HepG2 (cell line): ENCODE results near the gene EVA1C. TPM values are rescaled to one million over a fixed set of nuclear protein-coding genes. Genes with fewer than 3 reads are reported as not detected.
A peak's percentile ranks its signal among the peaks of the same experiment; 100 is the strongest.

ENCODE experiments used
- IRF2 ChIP-seq: IDR thresholded peaks from 2 replicates; pipeline ENCODE4 v1.6.1; 2018; ENCODE audit warnings: missing genetic modification reagents, missing compliant biosample characterization
- MED13 ChIP-seq: sonication (generic); formaldehyde crosslinking; IDR thresholded peaks from 2 replicates; pipeline ENCODE4 v1.5.0; 2020; ENCODE audit warnings: missing genetic modification reagents
- THYN1 ChIP-seq: sonication (generic); formaldehyde crosslinking; IDR thresholded peaks from 2 replicates; pipeline ENCODE4 v1.8.1; 2023; ENCODE audit warnings: low read depth, mild to moderate bottlenecking, moderate library complexity, missing genetic modification reagents, borderline replicate concordance
- ZNF773 ChIP-seq: sonication (generic); formaldehyde crosslinking; IDR thresholded peaks from 2 replicates; pipeline ENCODE4 v1.4.0; 2020; ENCODE audit warnings: missing genetic modification reagents, borderline replicate concordance
- polyA plus RNA-seq, 8 experiments: library from polyadenylated mRNA; depleted of rRNA in 3 of 8; stranded (reverse) in 7 of 8; unstranded in 1 of 8; fragments of >200 nt; fragmentation: Illumina TruSeq in 4 of 8; extraction: Trizol in 4 of 8; gene quantifications; 2 replicates each; pipeline versions ENCODE4 v1.2.1 to v1.2.3, GENCODE V29; 2011 to 2016; ENCODE audit warnings: low read depth in 4 of 8, missing spikeins in 1 of 8, mixed read lengths in 1 of 8; ENCODE audit not compliant: insufficient read depth in 1 of 8
- total RNA-seq, 5 experiments: library from RNA; depleted of rRNA; stranded (reverse); fragments of >200 nt; fragmentation: Illumina TruSeq; extraction: Trizol; gene quantifications; 2 replicates each; pipeline ENCODE4 v1.2.3, GENCODE V29; 2016; ENCODE audit warnings: low read depth in 1 of 5
- TF ChIP-seq, protein P1 (sequence below): sonication (generic); formaldehyde crosslinking; IDR thresholded peaks from 2 replicates; pipeline ENCODE4 v1.9.0; 2021; ENCODE audit warnings: mild to moderate bottlenecking, missing genetic modification reagents
- TF ChIP-seq, protein P2 (sequence below): sonication (generic); formaldehyde crosslinking; IDR thresholded peaks from 2 replicates; pipeline ENCODE4 v1.5.0; 2020; ENCODE audit warnings: missing genetic modification reagents
- TF ChIP-seq, protein P3 (sequence below): sonication (generic); formaldehyde crosslinking; IDR thresholded peaks from 2 replicates; pipeline ENCODE4 v1.4.0; 2020; ENCODE audit warnings: missing genetic modification reagents
- TF ChIP-seq, protein P4 (sequence below): sonication (generic); formaldehyde crosslinking; IDR thresholded peaks from 2 replicates; pipeline ENCODE4 v1.8.1; 2023; ENCODE audit warnings: missing genetic modification reagents, mild to moderate bottlenecking, borderline replicate concordance
- TF ChIP-seq, protein P5 (sequence below): sonication (generic); formaldehyde crosslinking; IDR thresholded peaks from 2 replicates; pipeline ENCODE4 v1.5.1; 2020; ENCODE audit warnings: missing genetic modification reagents, mild to moderate bottlenecking, borderline replicate concordance
- TF ChIP-seq, protein P6 (sequence below): sonication (generic); formaldehyde crosslinking; IDR thresholded peaks from 2 replicates; pipeline ENCODE4 v1.4.0; 2020; ENCODE audit warnings: mild to moderate bottlenecking, missing genetic modification reagents
- TF ChIP-seq, protein P7 (sequence below): sonication (generic); formaldehyde crosslinking; IDR thresholded peaks from 2 replicates; pipeline ENCODE4 v1.8.1; 2023; ENCODE audit warnings: mild to moderate bottlenecking, missing genetic modification reagents, borderline replicate concordance
- TF ChIP-seq, protein P8 (sequence below): sonication (generic); formaldehyde crosslinking; IDR thresholded peaks from 2 replicates; pipeline ENCODE4 v1.4.0; 2020; ENCODE audit warnings: missing genetic modification reagents, mild to moderate bottlenecking, borderline replicate concordance

The EVA1C gene
- total and polyA plus RNA-seq, 2 of the 13 experiments (the other 11 are each of a cell fraction or from before 2014, with no cell fraction given), result 0.29 to 0.34 TPM

DNA sequence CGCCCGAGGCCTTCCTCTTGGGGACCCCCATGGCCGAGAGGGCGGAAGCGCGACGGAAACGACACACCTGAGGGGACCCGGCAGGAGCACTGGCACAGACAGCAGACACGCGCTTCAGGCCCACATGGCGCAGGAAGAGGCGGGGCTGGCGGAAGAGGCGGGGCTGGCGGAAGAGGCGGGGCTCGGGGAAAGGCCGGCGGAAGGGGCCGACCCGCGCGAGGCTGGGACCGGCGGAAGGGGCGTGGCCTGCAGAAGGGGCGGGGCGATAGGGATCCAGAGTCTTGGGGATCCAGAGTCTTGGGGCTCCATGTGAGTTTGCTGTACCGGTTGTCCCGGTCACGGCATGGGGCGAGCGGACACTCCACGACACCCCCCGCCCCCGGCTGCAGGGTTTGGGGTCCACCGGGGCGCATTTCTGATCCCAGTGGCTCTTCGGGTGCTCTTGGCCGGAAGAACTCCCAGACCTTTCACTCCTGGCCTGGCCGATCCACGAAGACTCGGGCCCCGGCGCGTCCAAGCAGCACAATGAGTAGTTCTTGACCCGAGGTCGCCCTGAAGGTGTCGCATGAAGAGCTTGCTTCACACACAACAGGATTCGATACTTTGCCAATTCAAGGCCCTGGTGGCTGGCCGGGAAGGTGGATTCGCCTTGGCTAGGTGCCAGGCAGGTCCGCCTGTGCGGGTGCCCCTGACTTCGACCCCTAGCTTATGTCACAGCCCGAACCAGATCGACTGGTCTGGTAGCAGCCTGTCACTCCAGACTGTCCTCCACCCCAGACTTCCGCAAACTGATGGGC is 19.4 kb upstream of the EVA1C start, which contains the start of gene URB1 (continued):
- TF ChIP-seq, protein P1, sequence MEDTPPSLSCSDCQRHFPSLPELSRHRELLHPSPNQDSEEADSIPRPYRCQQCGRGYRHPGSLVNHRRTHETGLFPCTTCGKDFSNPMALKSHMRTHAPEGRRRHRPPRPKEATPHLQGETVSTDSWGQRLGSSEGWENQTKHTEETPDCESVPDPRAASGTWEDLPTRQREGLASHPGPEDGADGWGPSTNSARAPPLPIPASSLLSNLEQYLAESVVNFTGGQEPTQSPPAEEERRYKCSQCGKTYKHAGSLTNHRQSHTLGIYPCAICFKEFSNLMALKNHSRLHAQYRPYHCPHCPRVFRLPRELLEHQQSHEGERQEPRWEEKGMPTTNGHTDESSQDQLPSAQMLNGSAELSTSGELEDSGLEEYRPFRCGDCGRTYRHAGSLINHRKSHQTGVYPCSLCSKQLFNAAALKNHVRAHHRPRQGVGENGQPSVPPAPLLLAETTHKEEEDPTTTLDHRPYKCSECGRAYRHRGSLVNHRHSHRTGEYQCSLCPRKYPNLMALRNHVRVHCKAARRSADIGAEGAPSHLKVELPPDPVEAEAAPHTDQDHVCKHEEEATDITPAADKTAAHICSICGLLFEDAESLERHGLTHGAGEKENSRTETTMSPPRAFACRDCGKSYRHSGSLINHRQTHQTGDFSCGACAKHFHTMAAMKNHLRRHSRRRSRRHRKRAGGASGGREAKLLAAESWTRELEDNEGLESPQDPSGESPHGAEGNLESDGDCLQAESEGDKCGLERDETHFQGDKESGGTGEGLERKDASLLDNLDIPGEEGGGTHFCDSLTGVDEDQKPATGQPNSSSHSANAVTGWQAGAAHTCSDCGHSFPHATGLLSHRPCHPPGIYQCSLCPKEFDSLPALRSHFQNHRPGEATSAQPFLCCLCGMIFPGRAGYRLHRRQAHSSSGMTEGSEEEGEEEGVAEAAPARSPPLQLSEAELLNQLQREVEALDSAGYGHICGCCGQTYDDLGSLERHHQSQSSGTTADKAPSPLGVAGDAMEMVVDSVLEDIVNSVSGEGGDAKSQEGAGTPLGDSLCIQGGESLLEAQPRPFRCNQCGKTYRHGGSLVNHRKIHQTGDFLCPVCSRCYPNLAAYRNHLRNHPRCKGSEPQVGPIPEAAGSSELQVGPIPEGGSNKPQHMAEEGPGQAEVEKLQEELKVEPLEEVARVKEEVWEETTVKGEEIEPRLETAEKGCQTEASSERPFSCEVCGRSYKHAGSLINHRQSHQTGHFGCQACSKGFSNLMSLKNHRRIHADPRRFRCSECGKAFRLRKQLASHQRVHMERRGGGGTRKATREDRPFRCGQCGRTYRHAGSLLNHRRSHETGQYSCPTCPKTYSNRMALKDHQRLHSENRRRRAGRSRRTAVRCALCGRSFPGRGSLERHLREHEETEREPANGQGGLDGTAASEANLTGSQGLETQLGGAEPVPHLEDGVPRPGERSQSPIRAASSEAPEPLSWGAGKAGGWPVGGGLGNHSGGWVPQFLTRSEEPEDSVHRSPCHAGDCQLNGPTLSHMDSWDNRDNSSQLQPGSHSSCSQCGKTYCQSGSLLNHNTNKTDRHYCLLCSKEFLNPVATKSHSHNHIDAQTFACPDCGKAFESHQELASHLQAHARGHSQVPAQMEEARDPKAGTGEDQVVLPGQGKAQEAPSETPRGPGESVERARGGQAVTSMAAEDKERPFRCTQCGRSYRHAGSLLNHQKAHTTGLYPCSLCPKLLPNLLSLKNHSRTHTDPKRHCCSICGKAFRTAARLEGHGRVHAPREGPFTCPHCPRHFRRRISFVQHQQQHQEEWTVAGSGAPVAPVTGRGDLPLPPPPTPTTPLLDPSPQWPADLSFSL (CRISPR knock-in tag), result no peak
- TF ChIP-seq MED13 (CRISPR knock-in tag) (no peak; the same call in 1 of the 2 replicates), ZNF773 (no peak), IRF2 (CRISPR knock-in tag) (peak; percentile 14), THYN1 (CRISPR knock-in tag) (no peak)
- TF ChIP-seq, protein P2, sequence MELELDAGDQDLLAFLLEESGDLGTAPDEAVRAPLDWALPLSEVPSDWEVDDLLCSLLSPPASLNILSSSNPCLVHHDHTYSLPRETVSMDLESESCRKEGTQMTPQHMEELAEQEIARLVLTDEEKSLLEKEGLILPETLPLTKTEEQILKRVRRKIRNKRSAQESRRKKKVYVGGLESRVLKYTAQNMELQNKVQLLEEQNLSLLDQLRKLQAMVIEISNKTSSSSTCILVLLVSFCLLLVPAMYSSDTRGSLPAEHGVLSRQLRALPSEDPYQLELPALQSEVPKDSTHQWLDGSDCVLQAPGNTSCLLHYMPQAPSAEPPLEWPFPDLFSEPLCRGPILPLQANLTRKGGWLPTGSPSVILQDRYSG (CRISPR knock-in tag), result no peak
- TF ChIP-seq, protein P3, sequence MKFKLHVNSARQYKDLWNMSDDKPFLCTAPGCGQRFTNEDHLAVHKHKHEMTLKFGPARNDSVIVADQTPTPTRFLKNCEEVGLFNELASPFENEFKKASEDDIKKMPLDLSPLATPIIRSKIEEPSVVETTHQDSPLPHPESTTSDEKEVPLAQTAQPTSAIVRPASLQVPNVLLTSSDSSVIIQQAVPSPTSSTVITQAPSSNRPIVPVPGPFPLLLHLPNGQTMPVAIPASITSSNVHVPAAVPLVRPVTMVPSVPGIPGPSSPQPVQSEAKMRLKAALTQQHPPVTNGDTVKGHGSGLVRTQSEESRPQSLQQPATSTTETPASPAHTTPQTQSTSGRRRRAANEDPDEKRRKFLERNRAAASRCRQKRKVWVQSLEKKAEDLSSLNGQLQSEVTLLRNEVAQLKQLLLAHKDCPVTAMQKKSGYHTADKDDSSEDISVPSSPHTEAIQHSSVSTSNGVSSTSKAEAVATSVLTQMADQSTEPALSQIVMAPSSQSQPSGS (CRISPR knock-in tag), result no peak
- TF ChIP-seq, protein P4, sequence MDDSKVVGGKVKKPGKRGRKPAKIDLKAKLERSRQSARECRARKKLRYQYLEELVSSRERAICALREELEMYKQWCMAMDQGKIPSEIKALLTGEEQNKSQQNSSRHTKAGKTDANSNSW (CRISPR knock-in tag), result 0 out of 2 replicates have a peak, but pooled peaks have one; percentile 57
- TF ChIP-seq, protein P5, sequence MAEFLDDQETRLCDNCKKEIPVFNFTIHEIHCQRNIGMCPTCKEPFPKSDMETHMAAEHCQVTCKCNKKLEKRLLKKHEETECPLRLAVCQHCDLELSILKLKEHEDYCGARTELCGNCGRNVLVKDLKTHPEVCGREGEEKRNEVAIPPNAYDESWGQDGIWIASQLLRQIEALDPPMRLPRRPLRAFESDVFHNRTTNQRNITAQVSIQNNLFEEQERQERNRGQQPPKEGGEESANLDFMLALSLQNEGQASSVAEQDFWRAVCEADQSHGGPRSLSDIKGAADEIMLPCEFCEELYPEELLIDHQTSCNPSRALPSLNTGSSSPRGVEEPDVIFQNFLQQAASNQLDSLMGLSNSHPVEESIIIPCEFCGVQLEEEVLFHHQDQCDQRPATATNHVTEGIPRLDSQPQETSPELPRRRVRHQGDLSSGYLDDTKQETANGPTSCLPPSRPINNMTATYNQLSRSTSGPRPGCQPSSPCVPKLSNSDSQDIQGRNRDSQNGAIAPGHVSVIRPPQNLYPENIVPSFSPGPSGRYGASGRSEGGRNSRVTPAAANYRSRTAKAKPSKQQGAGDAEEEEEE (CRISPR knock-in tag), result no peak
- TF ChIP-seq, protein P6, sequence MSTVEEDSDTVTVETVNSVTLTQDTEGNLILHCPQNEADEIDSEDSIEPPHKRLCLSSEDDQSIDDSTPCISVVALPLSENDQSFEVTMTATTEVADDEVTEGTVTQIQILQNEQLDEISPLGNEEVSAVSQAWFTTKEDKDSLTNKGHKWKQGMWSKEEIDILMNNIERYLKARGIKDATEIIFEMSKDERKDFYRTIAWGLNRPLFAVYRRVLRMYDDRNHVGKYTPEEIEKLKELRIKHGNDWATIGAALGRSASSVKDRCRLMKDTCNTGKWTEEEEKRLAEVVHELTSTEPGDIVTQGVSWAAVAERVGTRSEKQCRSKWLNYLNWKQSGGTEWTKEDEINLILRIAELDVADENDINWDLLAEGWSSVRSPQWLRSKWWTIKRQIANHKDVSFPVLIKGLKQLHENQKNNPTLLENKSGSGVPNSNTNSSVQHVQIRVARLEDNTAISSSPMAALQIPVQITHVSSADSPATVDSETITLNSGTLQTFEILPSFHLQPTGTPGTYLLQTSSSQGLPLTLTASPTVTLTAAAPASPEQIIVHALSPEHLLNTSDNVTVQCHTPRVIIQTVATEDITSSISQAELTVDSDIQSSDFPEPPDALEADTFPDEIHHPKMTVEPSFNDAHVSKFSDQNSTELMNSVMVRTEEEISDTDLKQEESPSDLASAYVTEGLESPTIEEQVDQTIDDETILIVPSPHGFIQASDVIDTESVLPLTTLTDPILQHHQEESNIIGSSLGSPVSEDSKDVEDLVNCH (CRISPR knock-in tag), result no peak
- TF ChIP-seq, protein P7, sequence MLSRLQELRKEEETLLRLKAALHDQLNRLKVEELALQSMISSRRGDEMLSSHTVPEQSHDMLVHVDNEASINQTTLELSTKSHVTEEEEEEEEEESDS (CRISPR knock-in tag), result no peak
- TF ChIP-seq, protein P8, sequence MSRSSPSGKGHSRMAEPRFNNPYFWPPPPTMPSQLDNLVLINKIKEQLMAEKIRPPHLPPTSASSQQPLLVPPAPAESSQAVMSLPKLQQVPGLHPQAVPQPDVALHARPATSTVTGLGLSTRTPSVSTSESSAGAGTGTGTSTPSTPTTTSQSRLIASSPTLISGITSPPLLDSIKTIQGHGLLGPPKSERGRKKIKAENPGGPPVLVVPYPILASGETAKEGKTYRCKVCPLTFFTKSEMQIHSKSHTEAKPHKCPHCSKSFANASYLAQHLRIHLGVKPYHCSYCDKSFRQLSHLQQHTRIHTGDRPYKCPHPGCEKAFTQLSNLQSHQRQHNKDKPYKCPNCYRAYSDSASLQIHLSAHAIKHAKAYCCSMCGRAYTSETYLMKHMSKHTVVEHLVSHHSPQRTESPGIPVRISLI (CRISPR knock-in tag), result no peak
